HG02678 (cell line): ENCODE measurements around the gene RAP1GAP2.
A peak's percentile ranks its signal among the peaks of the same experiment; 100 is the strongest.
"Not testable (repeated sequence)": the region's sequence is repeated elsewhere in the genome, so short reads cannot be mapped to it uniquely, and the experiment has no call there.

Source experiments
- ATAC-seq: cut with Tn5 transposase; IDR thresholded peaks from one replicate; pipeline ENCODE4 v1.9.1; 2021; ENCODE audit warnings: mild to moderate bottlenecking, moderate library complexity; ENCODE audit not compliant: unreplicated experiment

The RAP1GAP2 gene

GRCh38 chr17:2796164-2797125, at the start of gene RAP1GAP2:
Gene RAP1GAP2 (plus strand): TSS chr17:2796438. CDS start chr17:2796528, 90 bp downstream.
- no peak for ATAC-seq

- no peak for ATAC-seq
Observed at GRCh38 chr17:2749058-2749783, 47.0 kb upstream of the RAP1GAP2 start, which contains the start of gene CCDC92B. Gene CCDC92B (minus strand): TSS chr17:2749652. CDS start chr17:2735145, 14,507 bp downstream.

- ATAC-seq = peak; percentile 53
Observed at GRCh38 chr17:2749784-2750181, 46.5 kb upstream of the RAP1GAP2 start.

GRCh38 chr17:2750721-2751120, 45.5 kb upstream of the RAP1GAP2 start:
- ATAC-seq = no peak

GRCh38 chr17:2751491-2751890, 44.7 kb upstream of the RAP1GAP2 start:
- no peak for ATAC-seq

GRCh38 chr17:2755891-2756724, 40.1 kb upstream of the RAP1GAP2 start:
- ATAC-seq = no peak

- no peak for ATAC-seq
Observed at GRCh38 chr17:2758870-2759269, 37.4 kb upstream of the RAP1GAP2 start.

GRCh38 chr17:2770129-2770528, 26.1 kb upstream of the RAP1GAP2 start:
- no peak for ATAC-seq

- no peak for ATAC-seq
Observed at GRCh38 chr17:2775206-2775605, 21.0 kb upstream of the RAP1GAP2 start.

GRCh38 chr17:2776589-2777241, 19.5 kb upstream of the RAP1GAP2 start:
- no peak for ATAC-seq

- no peak for ATAC-seq
Observed at GRCh38 chr17:2777242-2777867, 18.9 kb upstream of the RAP1GAP2 start.

GRCh38 chr17:2778489-2778888, 17.7 kb upstream of the RAP1GAP2 start:
- ATAC-seq = no peak

GRCh38 chr17:2779545-2779944, 16.7 kb upstream of the RAP1GAP2 start:
- no peak for ATAC-seq

GRCh38 chr17:2780256-2780655, 16.0 kb upstream of the RAP1GAP2 start:
- ATAC-seq = no peak

- no peak for ATAC-seq
Observed at GRCh38 chr17:2780931-2781454, 15.2 kb upstream of the RAP1GAP2 start.

- not testable (repeated sequence) for ATAC-seq
Observed at GRCh38 chr17:2781598-2781997, 14.6 kb upstream of the RAP1GAP2 start.

- no peak for ATAC-seq
Observed at GRCh38 chr17:2782055-2782454, 14.2 kb upstream of the RAP1GAP2 start.

GRCh38 chr17:2783310-2784030, 12.8 kb upstream of the RAP1GAP2 start:
- ATAC-seq = no peak

GRCh38 chr17:2784864-2785263, 11.4 kb upstream of the RAP1GAP2 start:
- ATAC-seq = no peak
